Neural progenitor cell (in vitro differentiated cells): Measurements from ENCODE around the gene RGCC. TPM values are rescaled to one million over a fixed set of nuclear protein-coding genes. Genes with fewer than 3 reads are reported as not detected.

Experiments used
- DNase-seq: peaks from one replicate; pipeline ENCODE4 v3.0.0-alpha.2; 2016; ENCODE audit warnings: low spot score
- H2AFZ ChIP-seq: fragments of 200-600 bp; sonication (generic); replicated peaks from 2 replicates; pipeline ENCODE4 v1.6.1; 2016; ENCODE audit warnings: antibody characterized with exemption
- H3F3A ChIP-seq: fragments of 200-600 bp; sonication (generic); 2 replicates; pipeline ENCODE4 v1.6.1; 2016; ENCODE audit warnings: antibody characterized with exemption, low read depth
- H3K27ac ChIP-seq: fragments of 200-600 bp; sonication (generic); 2 replicates; pipeline ENCODE4 v1.5.1; 2016; ENCODE audit warnings: mild to moderate bottlenecking
- H3K27me3 ChIP-seq: fragments of 200-600 bp; sonication (generic); 2 replicates; pipeline ENCODE4 v1.6.1; 2016; ENCODE audit warnings: mild to moderate bottlenecking, moderate library complexity
- H3K36me3 ChIP-seq: fragments of 200-600 bp; sonication (generic); 2 replicates; pipeline ENCODE4 v1.5.1; 2016
- H3K4me1 ChIP-seq: fragments of 200-600 bp; sonication (generic); 2 replicates; pipeline ENCODE4 v1.6.1; 2016; ENCODE audit warnings: mixed run types
- H3K4me2 ChIP-seq: fragments of 200-600 bp; sonication (generic); 2 replicates; pipeline ENCODE4 v1.6.1; 2016
- H3K4me3 ChIP-seq: fragments of 200-600 bp; sonication (generic); 2 replicates; pipeline ENCODE4 v1.5.1; 2016
- H3K79me2 ChIP-seq: fragments of 200-600 bp; sonication (generic); 2 replicates; pipeline ENCODE4 v1.6.1; 2016; ENCODE audit warnings: low read depth
- H3K9ac ChIP-seq: fragments of 200-600 bp; sonication (generic); 2 replicates; pipeline ENCODE4 v1.6.1; 2016
- H3K9me3 ChIP-seq: fragments of 200-600 bp; sonication (generic); 2 replicates; pipeline ENCODE4 v1.5.1; 2016; ENCODE audit warnings: low read depth
- H4K20me1 ChIP-seq: fragments of 200-600 bp; sonication (generic); 2 replicates; pipeline ENCODE4 v1.6.1; 2016; ENCODE audit warnings: low read depth
- H3K27ac Mint-ChIP-seq: 3 replicates; pipeline ENCODE4 v1.8.0; 2021; ENCODE audit warnings: mixed read lengths
- H3K27me3 Mint-ChIP-seq: 2 replicates; pipeline ENCODE4 v1.8.0; 2022; ENCODE audit warnings: low read depth, mild to moderate bottlenecking, inconsistent platforms, moderate library complexity, mixed read lengths; ENCODE audit not compliant: insufficient read depth
- H3K36me3 Mint-ChIP-seq: 3 replicates; pipeline ENCODE4 v1.8.0; 2021; ENCODE audit warnings: mixed read lengths
- H3K4me1 Mint-ChIP-seq: 3 replicates; pipeline ENCODE4 v1.8.0; 2021; ENCODE audit warnings: mixed read lengths
- H3K4me3 Mint-ChIP-seq: 3 replicates; pipeline ENCODE4 v1.8.0; 2021; ENCODE audit warnings: mild to moderate bottlenecking, moderate library complexity, mixed read lengths
- H3K9me3 Mint-ChIP-seq: 3 replicates; pipeline ENCODE4 v1.8.0; 2020; ENCODE audit warnings: mixed read lengths
- EZH2 ChIP-seq: fragments of 200-600 bp; sonication (generic); IDR thresholded peaks from 2 replicates; pipeline ENCODE4 v1.6.1; 2017; ENCODE audit warnings: antibody characterized with exemption, mild to moderate bottlenecking, moderate library complexity
- EZH2phosphoT487 ChIP-seq: fragments of 200-600 bp; sonication (generic); IDR thresholded peaks from 2 replicates; pipeline ENCODE4 v1.6.1; 2017; ENCODE audit warnings: antibody characterized with exemption
- total RNA-seq: library from RNA; depleted of rRNA; stranded (reverse); fragments of >200 nt; gene quantifications from 2 replicates; pipeline ENCODE4 v1.2.3, GENCODE V29; 2015; ENCODE audit warnings: low replicate concordance
- TF ChIP-seq, protein P1 (sequence below): fragments of 200-600 bp; sonication (generic); IDR thresholded peaks from 2 replicates; pipeline ENCODE4 v1.5.1; 2017; ENCODE audit warnings: antibody characterized with exemption, mild to moderate bottlenecking

RGCC gene
- total RNA-seq, 1 donor from 2014 or later, result not detected

DNA sequence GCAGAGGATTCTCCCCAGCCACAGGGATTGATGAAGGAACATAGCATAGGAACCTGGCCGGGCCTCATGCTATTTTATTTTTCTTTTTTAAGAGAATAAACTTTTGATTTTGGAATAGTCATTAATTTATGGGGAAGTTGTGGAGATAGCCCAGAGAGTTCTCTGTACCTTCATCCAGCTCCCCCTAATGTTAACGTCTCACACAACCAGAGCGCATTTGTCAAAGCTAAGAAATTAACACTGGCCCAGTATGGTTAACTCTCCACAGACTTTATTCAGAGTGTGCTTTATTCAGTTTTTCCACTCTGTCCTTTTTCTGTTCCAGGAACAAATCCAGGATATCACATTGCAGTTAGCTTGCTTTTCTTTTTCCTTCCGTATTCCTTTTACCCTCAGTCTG lies 59.4 kb downstream of the RGCC start:
- H3K4me3 Mint-ChIP-seq, result no peak overlapping the region
- H3K36me3 Mint-ChIP-seq, result no peaks in the 10 kb centered on the region
- no peaks in the 10 kb centered on the region for H3K4me1 ChIP-seq

DNA sequence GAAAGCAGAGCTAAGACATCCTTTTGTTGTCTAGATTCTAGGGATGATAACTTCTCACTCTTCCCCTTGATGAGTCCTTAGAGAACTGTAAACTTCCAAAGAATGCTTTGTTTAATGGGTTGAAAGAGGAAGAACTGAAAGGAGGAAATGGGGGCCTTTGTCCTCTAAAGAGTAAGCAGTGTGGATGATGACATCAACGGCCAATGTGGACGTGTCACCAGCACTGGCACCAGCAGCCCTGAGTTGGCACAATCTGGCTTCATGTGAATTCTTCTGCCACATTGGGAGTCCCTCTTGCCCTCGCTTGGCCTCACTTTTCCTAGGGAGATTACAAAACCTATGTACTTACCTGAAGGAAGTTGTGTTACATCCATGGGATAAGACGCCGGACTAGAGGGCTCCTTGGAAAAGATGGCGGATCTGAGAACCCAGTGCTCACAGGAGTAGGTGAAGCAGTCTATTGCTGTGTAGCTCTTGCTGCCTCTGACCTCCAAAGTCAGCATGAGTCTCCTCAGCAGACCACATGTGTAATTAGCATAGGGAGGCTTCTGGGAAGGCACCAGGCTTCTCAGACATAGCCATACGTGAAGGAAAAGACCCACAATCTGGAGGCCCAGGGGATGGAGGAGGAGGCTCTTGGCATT lies 62.8 kb downstream of the RGCC start:
- H3K4me3 ChIP-seq, result no peak overlapping the region
- H3K27ac ChIP-seq, result no peak overlapping the region
- H3K36me3 Mint-ChIP-seq, result no peaks in the 10 kb centered on the region
- no peak overlapping the region for H3K9ac ChIP-seq
- no peak overlapping the region for H3K4me2 ChIP-seq
- H3K36me3 ChIP-seq, result no peaks in the 10 kb centered on the region
- H3K4me1 ChIP-seq, result no peaks in the 10 kb centered on the region
- H3K4me1 Mint-ChIP-seq, result no peaks in the 10 kb centered on the region
- H3K79me2 ChIP-seq, result no peaks in the 10 kb centered on the region
- no peaks in the 10 kb centered on the region for H3F3A ChIP-seq
- H3K9me3 ChIP-seq, result no peaks in the 10 kb centered on the region
- peaks cover 9% of the 10 kb centered on the region for H3K9me3 Mint-ChIP-seq
- DNase-seq, result no peak
- H3K27ac Mint-ChIP-seq, result no peak overlapping the region
- no peak overlapping the region for H3K4me3 Mint-ChIP-seq
- H3K27me3 ChIP-seq, result no peaks in the 10 kb centered on the region
- TF ChIP-seq EZH2phosphoT487, result no peak
- TF ChIP-seq EZH2, result no peak
- TF ChIP-seq, protein P1, sequence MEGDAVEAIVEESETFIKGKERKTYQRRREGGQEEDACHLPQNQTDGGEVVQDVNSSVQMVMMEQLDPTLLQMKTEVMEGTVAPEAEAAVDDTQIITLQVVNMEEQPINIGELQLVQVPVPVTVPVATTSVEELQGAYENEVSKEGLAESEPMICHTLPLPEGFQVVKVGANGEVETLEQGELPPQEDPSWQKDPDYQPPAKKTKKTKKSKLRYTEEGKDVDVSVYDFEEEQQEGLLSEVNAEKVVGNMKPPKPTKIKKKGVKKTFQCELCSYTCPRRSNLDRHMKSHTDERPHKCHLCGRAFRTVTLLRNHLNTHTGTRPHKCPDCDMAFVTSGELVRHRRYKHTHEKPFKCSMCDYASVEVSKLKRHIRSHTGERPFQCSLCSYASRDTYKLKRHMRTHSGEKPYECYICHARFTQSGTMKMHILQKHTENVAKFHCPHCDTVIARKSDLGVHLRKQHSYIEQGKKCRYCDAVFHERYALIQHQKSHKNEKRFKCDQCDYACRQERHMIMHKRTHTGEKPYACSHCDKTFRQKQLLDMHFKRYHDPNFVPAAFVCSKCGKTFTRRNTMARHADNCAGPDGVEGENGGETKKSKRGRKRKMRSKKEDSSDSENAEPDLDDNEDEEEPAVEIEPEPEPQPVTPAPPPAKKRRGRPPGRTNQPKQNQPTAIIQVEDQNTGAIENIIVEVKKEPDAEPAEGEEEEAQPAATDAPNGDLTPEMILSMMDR, result no peak
- no peak overlapping the region for H2AFZ ChIP-seq
- H3K27me3 Mint-ChIP-seq, result peaks cover 4% of the 10 kb centered on the region
- H4K20me1 ChIP-seq, result no peaks in the 10 kb centered on the region

More for the DNA sequence above, 59.4 kb downstream of the RGCC start:
- H4K20me1 ChIP-seq, result no peaks in the 10 kb centered on the region
- no peak overlapping the region for H3K27ac Mint-ChIP-seq
- DNase-seq, result no peak
- TF ChIP-seq, protein P1, result no peak
- no peak for TF ChIP-seq EZH2
- no peak for TF ChIP-seq EZH2phosphoT487
- H3K79me2 ChIP-seq, result no peaks in the 10 kb centered on the region
- H3F3A ChIP-seq, result no peaks in the 10 kb centered on the region
- H3K4me1 Mint-ChIP-seq, result no peaks in the 10 kb centered on the region
- no peaks in the 10 kb centered on the region for H3K36me3 ChIP-seq
- peaks cover 11% of the 10 kb centered on the region for H3K9me3 Mint-ChIP-seq
- no peak overlapping the region for H2AFZ ChIP-seq
- no peaks in the 10 kb centered on the region for H3K9me3 ChIP-seq
- no peak overlapping the region for H3K4me3 ChIP-seq
- no peak overlapping the region for H3K27ac ChIP-seq
- H3K27me3 Mint-ChIP-seq, result peaks cover 4% of the 10 kb centered on the region
- H3K27me3 ChIP-seq, result no peaks in the 10 kb centered on the region
- H3K4me2 ChIP-seq, result no peak overlapping the region
- no peak overlapping the region for H3K9ac ChIP-seq

Other genes starting within 250 kb of the RGCC start
- gene MTRF1, start 194.0 kb upstream of the RGCC start, total RNA-seq, result 18.1 and 24.9 TPM in 2 replicates
- 40.7 and 45.3 TPM in 2 replicates for gene NAA16, start 146.3 kb upstream of the RGCC start, total RNA-seq